Breast epithelium (tissue), 4 donors: ENCODE data around the gene CRIM1. TPM values are rescaled to one million over a fixed set of nuclear protein-coding genes. Genes with fewer than 3 reads are reported as not detected.

ENCODE experiments used
- DNase-seq, 2 donors: peaks; one replicate each; pipeline ENCODE4 v3.0.0-alpha.2; 2019; ENCODE audit warnings: low spot score in 2 of 2
- H3K27ac ChIP-seq, 2 donors: fragments of 200-600 bp; sonication (generic) in 1 of 2; one replicate each; pipeline ENCODE4 v1.5.1; 2016 to 2019; ENCODE audit warnings: mild to moderate bottlenecking in 1 of 2
- H3K27me3 ChIP-seq, 2 donors: fragments of 200-600 bp; sonication (generic) in 1 of 2; one replicate each; pipeline versions ENCODE4 v1.5.1 to v1.6.0; 2017 to 2019; ENCODE audit warnings: control low read depth in 1 of 2, mild to moderate bottlenecking in 1 of 2
- H3K36me3 ChIP-seq: fragments of 200-600 bp; one replicate; pipeline ENCODE4 v1.5.1; 2019
- H3K4me1 ChIP-seq, 2 donors: fragments of 200-600 bp; sonication (generic); one replicate each; pipeline ENCODE4 v1.5.1; 2016 to 2019; ENCODE audit warnings: control low read depth in 1 of 2
- H3K4me3 ChIP-seq, 3 donors: fragments of 200-600 bp; sonication (generic); 1 replicate in 2 of 3; 2 replicates in 1 of 3; pipeline ENCODE4 v1.5.1; 2016 to 2019; ENCODE audit warnings: mild to moderate bottlenecking in 3 of 3, moderate library complexity in 2 of 3
- H3K9me3 ChIP-seq, 2 donors: fragments of 200-600 bp; sonication (generic) in 1 of 2; one replicate each; pipeline ENCODE4 v1.5.1; 2016 to 2019; ENCODE audit warnings: control low read depth in 1 of 2
- POLR2A ChIP-seq: fragments of 450-650 bp; IDR thresholded peaks from one replicate; pipeline ENCODE4 v1.6.1; 2016; ENCODE audit warnings: antibody characterized with exemption, mild to moderate bottlenecking, moderate library complexity
- POLR2AphosphoS5 ChIP-seq, 3 donors: sonication (generic); formaldehyde crosslinking; IDR thresholded peaks; one replicate each; pipeline ENCODE4 v1.6.1; 2017; ENCODE audit warnings: antibody characterized with exemption in 3 of 3
- intact Hi-C: fragments of 100-400 bp; cut with DNase I; formaldehyde crosslinking; loops from one replicate; pipeline ENCODE4 v1.15.1; 2023; ENCODE audit warnings: low total_unique reads
- total RNA-seq, 3 donors: library from RNA; depleted of rRNA; stranded (reverse); fragments of >200 nt; gene quantifications; one replicate each; pipeline ENCODE4 v1.1.0, GENCODE V29; 2016
- TF ChIP-seq, protein P1 (sequence below), 3 donors: fragments of 450-650 bp; IDR thresholded peaks; one replicate each; pipeline ENCODE4 v1.5.1; 2016 to 2017; ENCODE audit warnings: antibody characterized with exemption in 3 of 3, mild to moderate bottlenecking in 3 of 3, moderate library complexity in 3 of 3

Gene CRIM1
- total RNA-seq, 3 donors from 2014 or later: 166 to 187 (median 178) TPM

DNA sequence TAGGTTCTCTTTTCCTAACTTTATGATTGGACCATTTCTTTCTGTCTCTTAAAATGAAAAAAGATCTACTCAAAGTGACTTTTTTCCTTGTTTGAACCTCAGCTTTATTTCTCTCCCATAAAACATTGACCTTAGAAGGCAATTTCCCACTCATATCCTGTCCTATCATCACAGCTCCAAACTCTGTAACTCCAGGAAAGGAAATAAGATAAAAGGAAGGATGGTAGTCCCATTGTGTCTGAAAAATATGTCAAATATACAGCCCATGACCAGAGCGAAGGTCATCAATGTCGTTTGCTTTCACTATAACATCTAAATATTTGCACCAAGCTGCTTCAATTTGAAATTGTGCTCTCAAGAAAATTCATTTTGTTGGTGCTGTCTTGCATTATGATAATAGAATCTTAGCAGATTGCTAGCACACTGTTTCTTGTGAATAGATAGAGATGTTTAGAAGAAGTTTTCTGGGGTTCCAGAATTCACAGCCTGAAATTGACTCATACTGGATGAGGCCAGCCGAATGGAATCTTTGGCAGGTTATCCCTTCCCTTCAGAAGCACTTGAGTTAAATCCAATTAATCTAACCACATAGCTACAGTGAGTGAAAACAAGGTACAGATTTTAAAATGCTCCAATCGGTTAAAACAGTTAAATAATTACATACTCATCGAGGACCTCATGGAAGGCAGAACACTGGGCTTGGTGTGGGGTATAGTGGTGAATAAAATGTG lies 95.1 kb downstream of the CRIM1 start:
- H3K9me3 ChIP-seq: no peaks in the 10 kb centered on the region
- H3K27ac ChIP-seq: peak overlapping the region; percentile 69 to 82
- H3K27me3 ChIP-seq: no peaks in the 10 kb centered on the region
- TF ChIP-seq POLR2AphosphoS5 (IDR thresholded peaks at IDR 0.05) (no peak), POLR2A (no peak)
- TF ChIP-seq, protein P1, sequence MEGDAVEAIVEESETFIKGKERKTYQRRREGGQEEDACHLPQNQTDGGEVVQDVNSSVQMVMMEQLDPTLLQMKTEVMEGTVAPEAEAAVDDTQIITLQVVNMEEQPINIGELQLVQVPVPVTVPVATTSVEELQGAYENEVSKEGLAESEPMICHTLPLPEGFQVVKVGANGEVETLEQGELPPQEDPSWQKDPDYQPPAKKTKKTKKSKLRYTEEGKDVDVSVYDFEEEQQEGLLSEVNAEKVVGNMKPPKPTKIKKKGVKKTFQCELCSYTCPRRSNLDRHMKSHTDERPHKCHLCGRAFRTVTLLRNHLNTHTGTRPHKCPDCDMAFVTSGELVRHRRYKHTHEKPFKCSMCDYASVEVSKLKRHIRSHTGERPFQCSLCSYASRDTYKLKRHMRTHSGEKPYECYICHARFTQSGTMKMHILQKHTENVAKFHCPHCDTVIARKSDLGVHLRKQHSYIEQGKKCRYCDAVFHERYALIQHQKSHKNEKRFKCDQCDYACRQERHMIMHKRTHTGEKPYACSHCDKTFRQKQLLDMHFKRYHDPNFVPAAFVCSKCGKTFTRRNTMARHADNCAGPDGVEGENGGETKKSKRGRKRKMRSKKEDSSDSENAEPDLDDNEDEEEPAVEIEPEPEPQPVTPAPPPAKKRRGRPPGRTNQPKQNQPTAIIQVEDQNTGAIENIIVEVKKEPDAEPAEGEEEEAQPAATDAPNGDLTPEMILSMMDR (IDR thresholded peaks at IDR 0.05): no peak
- H3K36me3 ChIP-seq: no peaks in the 10 kb centered on the region
- no peaks in the 10 kb centered on the region for H3K4me1 ChIP-seq
- DNase-seq: no peak
- intact Hi-C loops: loop anchor here (2.0 kb wide), 1 partner anchor 72 kb away; no protein-coding TSS in a partner anchor
- no peak overlapping the region for H3K4me3 ChIP-seq

DNA sequence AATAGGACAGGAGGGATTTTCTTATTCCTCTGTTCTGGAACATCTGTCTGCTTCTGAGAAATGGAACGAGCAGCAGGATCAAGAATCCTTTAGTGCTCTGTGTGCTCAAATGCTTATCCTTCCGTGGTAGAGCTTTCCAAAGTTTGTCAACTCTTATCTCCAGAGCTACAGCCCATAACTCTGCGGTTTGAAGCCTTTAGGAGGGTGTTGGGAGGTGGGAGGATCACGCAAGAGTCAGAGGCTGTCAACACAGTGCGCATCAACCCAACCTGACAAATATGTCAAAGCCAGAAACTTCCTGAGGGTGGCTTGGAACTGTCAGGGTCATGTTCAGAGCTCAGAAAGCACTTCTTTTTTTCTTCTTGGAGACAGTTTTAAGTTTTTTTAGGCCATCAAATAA lies 95.9 kb downstream of the CRIM1 start:
- intact Hi-C loops: loop anchor here (2.0 kb wide), 1 partner anchor 71 kb away; no protein-coding TSS in a partner anchor
- H3K27ac ChIP-seq: peak overlapping the region; percentile 69 to 82
- no peaks in the 10 kb centered on the region for H3K36me3 ChIP-seq
- no peak for TF ChIP-seq POLR2A
- TF ChIP-seq, protein P1 (IDR thresholded peaks at IDR 0.05): no peak
- no peak for TF ChIP-seq POLR2AphosphoS5 (IDR thresholded peaks at IDR 0.05)
- H3K4me1 ChIP-seq: no peaks in the 10 kb centered on the region
- H3K27me3 ChIP-seq: no peaks in the 10 kb centered on the region
- H3K9me3 ChIP-seq: no peaks in the 10 kb centered on the region
- DNase-seq: no peak
- no peak overlapping the region for H3K4me3 ChIP-seq

DNA sequence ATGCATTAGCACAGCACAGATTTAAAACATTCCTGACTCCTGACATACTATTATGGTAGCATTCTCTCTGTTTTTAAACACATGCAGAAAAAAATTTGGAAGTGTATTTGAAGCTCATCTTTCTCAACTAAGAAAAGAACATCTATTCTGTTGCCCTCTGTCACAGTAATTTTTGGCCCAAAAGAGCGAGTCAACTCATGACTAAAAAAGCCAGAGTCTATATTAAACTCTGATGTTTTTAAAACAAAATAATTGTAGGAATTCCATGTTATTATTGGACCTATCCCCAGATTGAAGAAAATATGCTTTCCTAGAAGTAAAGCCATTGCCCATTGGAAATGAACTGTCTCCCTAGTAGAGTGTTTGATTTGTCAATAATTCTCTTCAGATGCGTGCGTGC lies 96.7 kb downstream of the CRIM1 start:
- Histone ChIP-seq H3K4me1 (no peaks in the 10 kb centered on the region), H3K4me3 (no peak overlapping the region), H3K9me3 (no peaks in the 10 kb centered on the region), H3K27me3 (no peaks in the 10 kb centered on the region), H3K27ac (peak overlapping the region; percentile 22 to 33), H3K36me3 (no peaks in the 10 kb centered on the region)
- intact Hi-C loops: no loop called here
- no peak for DNase-seq
- TF ChIP-seq POLR2AphosphoS5 (IDR thresholded peaks at IDR 0.05): no peak
- TF ChIP-seq POLR2A: no peak
- TF ChIP-seq, protein P1 (IDR thresholded peaks at IDR 0.05): no peak

DNA sequence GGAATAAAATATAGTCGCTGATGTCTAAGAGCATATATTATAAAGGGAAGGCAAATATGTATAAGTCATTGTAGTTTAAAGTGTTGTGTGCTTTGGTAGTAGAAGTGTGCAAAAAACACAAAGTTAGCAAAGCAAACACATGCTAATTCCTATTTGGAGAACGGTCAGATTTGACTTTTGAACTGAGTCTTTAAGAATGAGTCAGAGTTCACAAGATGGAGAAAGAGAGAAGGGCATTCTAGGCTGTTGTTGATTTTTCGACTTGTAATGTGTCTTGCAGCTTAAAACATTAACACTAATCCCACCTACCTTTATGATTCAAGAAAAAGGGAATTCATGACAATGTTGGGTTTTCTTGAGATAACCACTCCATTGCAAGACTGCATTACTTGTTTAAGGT lies 98.1 kb downstream of the CRIM1 start:
- Histone ChIP-seq H3K27me3 (no peaks in the 10 kb centered on the region), H3K4me3 (no peak overlapping the region), H3K27ac (no peak overlapping the region), H3K4me1 (no peaks in the 10 kb centered on the region), H3K9me3 (no peaks in the 10 kb centered on the region), H3K36me3 (no peaks in the 10 kb centered on the region)
- no peak for TF ChIP-seq POLR2AphosphoS5 (IDR thresholded peaks at IDR 0.05)
- TF ChIP-seq, protein P1 (IDR thresholded peaks at IDR 0.05): no peak
- TF ChIP-seq POLR2A: no peak
- no peak for DNase-seq
- intact Hi-C loops: no loop called here

DNA sequence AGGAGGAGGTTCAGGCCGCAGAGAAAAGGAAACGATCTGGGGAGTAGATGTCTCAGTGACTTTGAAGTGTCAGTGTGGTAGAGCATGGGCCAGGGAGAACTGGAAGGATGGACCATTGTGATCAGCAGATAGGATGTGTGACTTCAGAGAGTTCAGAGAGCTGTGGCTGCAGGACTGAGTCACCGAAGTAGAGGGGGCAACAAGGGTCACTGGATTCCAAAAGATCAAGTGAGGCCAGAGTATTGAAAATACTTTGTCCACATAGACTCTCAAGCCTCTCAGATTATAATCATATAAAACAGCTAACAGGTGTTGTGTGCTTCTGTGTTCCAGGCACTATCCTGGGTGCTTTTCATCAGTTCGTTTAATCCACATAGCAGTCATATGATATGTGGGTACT lies 99.4 kb downstream of the CRIM1 start:
- Histone ChIP-seq H3K4me1 (no peaks in the 10 kb centered on the region), H3K9me3 (no peaks in the 10 kb centered on the region), H3K4me3 (no peak overlapping the region), H3K36me3 (no peaks in the 10 kb centered on the region), H3K27ac (peak overlapping the region; percentile 17 to 54), H3K27me3 (no peaks in the 10 kb centered on the region)
- intact Hi-C loops: no loop called here
- DNase-seq: no peak
- TF ChIP-seq, protein P1 (IDR thresholded peaks at IDR 0.05): no peak
